Stimulated activated CD8-positive, alpha-beta memory T cell treated with anti-CD3 and anti-CD28 coated beads, Interleukin-12 subunit alpha, Interleukin-12 subunit beta, amount 100 ng/mL, for 1 hour (primary cell): ENCODE data around the gene EMC8.
"Not testable (repeated sequence)": the region's sequence is repeated elsewhere in the genome, so short reads cannot be mapped to it uniquely, and the experiment has no call there.

ENCODE experiments used
- DNase-seq: peaks from one replicate; pipeline ENCODE4 v3.0.0-alpha.2; 2020; ENCODE audit warnings: low read depth

EMC8 gene

GRCh38 chr16:85812811-85813700 lies 13.7 kb upstream of the EMC8 start:
- DNase-seq = no peak

- no peak for DNase-seq
These were observed 12.9 kb upstream of the EMC8 start for GRCh38 chr16:85812031-85812807.

- no peak for DNase-seq
These were observed 11.4 kb upstream of the EMC8 start for GRCh38 chr16:85810742-85811115.

GRCh38 chr16:85810097-85810741 lies 10.9 kb upstream of the EMC8 start:
- no peak for DNase-seq

GRCh38 chr16:85809645-85810044 lies 10.3 kb upstream of the EMC8 start:
- DNase-seq = no peak

- no peak for DNase-seq
These were observed 9.6 kb upstream of the EMC8 start for GRCh38 chr16:85808926-85809325.

- not testable (repeated sequence) for DNase-seq
These were observed 8.8 kb upstream of the EMC8 start for GRCh38 chr16:85808104-85808503.

GRCh38 chr16:85807340-85807739 lies 8.0 kb upstream of the EMC8 start:
- not testable (repeated sequence) for DNase-seq

- DNase-seq = no peak
These were observed 7.2 kb upstream of the EMC8 start for GRCh38 chr16:85806539-85806938.

GRCh38 chr16:85805442-85806045 lies 6.2 kb upstream of the EMC8 start:
- DNase-seq = no peak

GRCh38 chr16:85803570-85803969 lies 4.2 kb upstream of the EMC8 start:
- no peak for DNase-seq

GRCh38 chr16:85800321-85800669 lies 951 bp upstream of the EMC8 start:
- no peak for DNase-seq

- DNase-seq = no peak
These were observed 345 bp downstream of the EMC8 start for GRCh38 chr16:85798901-85799496.

GRCh38 chr16:85798283-85798776 lies 1.0 kb downstream of the EMC8 start:
- DNase-seq = no peak

- DNase-seq = no peak
These were observed 2.7 kb downstream of the EMC8 start for GRCh38 chr16:85796599-85796998.

GRCh38 chr16:85796152-85796551 lies 3.2 kb downstream of the EMC8 start:
- DNase-seq = no peak

GRCh38 chr16:85794696-85795095 lies 4.6 kb downstream of the EMC8 start:
- DNase-seq = no peak

- DNase-seq = no peak
These were observed 5.6 kb downstream of the EMC8 start for GRCh38 chr16:85793662-85794298.

- DNase-seq = no peak
These were observed 9.6 kb downstream of the EMC8 start for GRCh38 chr16:85789773-85790172.

GRCh38 chr16:85788819-85789218 lies 10.5 kb downstream of the EMC8 start:
- DNase-seq = no peak

- no peak for DNase-seq
These were observed 13.4 kb downstream of the EMC8 start for GRCh38 chr16:85785927-85786326.
